CD4-positive, alpha-beta T cell treated with Interleukin-6 at 100 ng/mL for 8 hours (primary cell): ENCODE data around the gene MOG.
A peak's percentile ranks its signal among the peaks of the same experiment; 100 is the strongest.
"Not testable (repeated sequence)": the region's sequence is repeated elsewhere in the genome, so short reads cannot be mapped to it uniquely, and the experiment has no call there.

Experiments used
- DNase-seq: peaks from one replicate; pipeline ENCODE4 v3.0.0-alpha.2; 2020; ENCODE audit warnings: mixed read lengths, low spot score

MOG gene

GRCh38 chr6:29641430-29642148 lies 15.3 kb upstream of the MOG start:
- DNase-seq, result peak; percentile 56

- DNase-seq, result no peak
Observed at GRCh38 chr6:29647927-29648642, 8.8 kb upstream of the MOG start.

GRCh38 chr6:29649701-29650673 lies 6.9 kb upstream of the MOG start:
- peak; percentile 99 for DNase-seq

GRCh38 chr6:29651413-29652197 lies 5.3 kb upstream of the MOG start:
- DNase-seq, result peak; percentile 30

- no peak for DNase-seq
Observed at GRCh38 chr6:29652198-29652584, 4.7 kb upstream of the MOG start.

GRCh38 chr6:29653452-29654038 lies 3.3 kb upstream of the MOG start:
- DNase-seq, result peak; percentile 71

- DNase-seq, result no peak
Observed at GRCh38 chr6:29655658-29656057, 1.2 kb upstream of the MOG start.

- no peak for DNase-seq
Observed at GRCh38 chr6:29656157-29656556, 735 bp upstream of the MOG start.

- DNase-seq, result no peak
Observed at GRCh38 chr6:29661071-29661470, 4.2 kb downstream of the MOG start.

- not testable (repeated sequence) for DNase-seq
Observed at GRCh38 chr6:29661502-29662141, 4.7 kb downstream of the MOG start.

GRCh38 chr6:29663300-29664042 lies 6.6 kb downstream of the MOG start:
- no peak for DNase-seq

- DNase-seq, result no peak
Observed at GRCh38 chr6:29665942-29666825, 9.3 kb downstream of the MOG start.

GRCh38 chr6:29666826-29667130 lies 9.9 kb downstream of the MOG start:
- no peak for DNase-seq

- DNase-seq, result no peak
Observed at GRCh38 chr6:29667158-29667557, 10.3 kb downstream of the MOG start.

GRCh38 chr6:29671026-29671425 lies 14.1 kb downstream of the MOG start:
- DNase-seq, result no peak

GRCh38 chr6:29672116-29672515 lies 15.2 kb downstream of the MOG start:
- not testable (repeated sequence) for DNase-seq

- no peak for DNase-seq
Observed at GRCh38 chr6:29673161-29673560, 16.3 kb downstream of the MOG start.

- DNase-seq, result no peak
Observed at GRCh38 chr6:29674008-29674407, 17.1 kb downstream of the MOG start.

GRCh38 chr6:29675561-29675960 lies 18.7 kb downstream of the MOG start:
- no peak for DNase-seq
